Panc1 (cell line): Measurements from ENCODE around the gene PGAM2.
A peak's percentile ranks its signal among the peaks of the same experiment; 100 is the strongest.

ENCODE experiments used
- CTCF ChIP-seq: fragments of 450-650 bp; IDR thresholded peaks from 2 replicates; pipeline ENCODE4 v1.5.1; 2017; ENCODE audit warnings: mild to moderate bottlenecking
- POLR2AphosphoS5 ChIP-seq: IDR thresholded peaks from 2 replicates; pipeline ENCODE4 v1.6.1; 2012; ENCODE audit warnings: mild to moderate bottlenecking, low read depth, low read length, moderate library complexity
- REST ChIP-seq, 2 experiments: IDR thresholded peaks; 2 replicates each; pipeline ENCODE4 v1.6.1; 2011 to 2012; ENCODE audit warnings: low read depth in 2 of 2, control low read depth in 1 of 2, low read length in 1 of 2, mild to moderate bottlenecking in 1 of 2, moderate library complexity in 1 of 2; ENCODE audit not compliant: insufficient read depth in 1 of 2
- SIN3A ChIP-seq: IDR thresholded peaks from 2 replicates; pipeline ENCODE4 v1.6.1; 2012; ENCODE audit warnings: low read depth, mild to moderate bottlenecking, low read length, moderate library complexity, borderline replicate concordance; ENCODE audit not compliant: insufficient read depth

- TF ChIP-seq CTCF = no peak
- TF ChIP-seq SIN3A = no peak
- 0 out of 2 replicates have a peak, but pooled peaks have one; percentile 13 for TF ChIP-seq POLR2AphosphoS5
- no peak for TF ChIP-seq REST (IDR thresholded peaks at IDR 0.05; ENCODE audit: insufficient read depth in 1 of 2, low read depth in 2 of 2, low read length in 1 of 2)
These were observed at the start of gene PGAM2 for GRCh38 chr7:44065431-44066110.
